ENCODE measurements around the gene MBD3L5.
A peak's percentile ranks its signal among the peaks of the same experiment; 100 is the strongest.
"Not testable (repeated sequence)": the region's sequence is repeated elsewhere in the genome, so short reads cannot be mapped to it uniquely, and the experiment has no call there.

MBD3L5 gene

DNA sequence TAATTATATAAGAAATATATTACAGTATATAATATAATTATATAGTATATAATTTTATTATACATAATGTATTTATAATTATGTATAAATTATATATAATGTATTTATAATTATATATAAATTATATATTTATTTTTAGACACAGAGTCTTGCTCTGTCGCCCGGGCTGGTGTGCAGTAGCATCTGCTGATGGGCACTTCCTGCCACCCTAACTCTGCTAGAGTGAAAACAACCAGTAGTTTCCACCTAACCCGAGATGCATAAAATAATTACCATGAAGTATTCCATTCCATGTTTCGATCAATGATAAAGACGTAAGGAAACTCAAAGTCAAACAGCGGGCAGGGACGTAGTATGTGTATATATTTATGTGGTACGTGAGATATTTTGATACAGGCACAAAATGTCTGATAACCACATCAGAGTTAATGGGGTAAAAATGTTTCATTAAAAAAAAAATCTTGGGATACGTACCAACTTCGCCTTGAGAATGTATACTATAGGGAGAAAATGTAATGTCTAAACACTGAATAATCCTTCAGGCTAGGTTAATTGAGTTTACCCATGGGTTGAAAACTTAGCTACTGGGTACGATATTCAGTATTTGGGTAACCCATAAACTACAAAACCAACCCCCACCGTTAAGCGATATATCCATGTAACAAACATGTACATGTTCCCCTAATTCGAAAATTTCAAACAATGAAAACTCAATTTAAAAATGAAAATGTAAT lies 24.4 kb downstream of the MBD3L5 start:
- DNase-seq: not testable (repeated sequence)

DNA sequence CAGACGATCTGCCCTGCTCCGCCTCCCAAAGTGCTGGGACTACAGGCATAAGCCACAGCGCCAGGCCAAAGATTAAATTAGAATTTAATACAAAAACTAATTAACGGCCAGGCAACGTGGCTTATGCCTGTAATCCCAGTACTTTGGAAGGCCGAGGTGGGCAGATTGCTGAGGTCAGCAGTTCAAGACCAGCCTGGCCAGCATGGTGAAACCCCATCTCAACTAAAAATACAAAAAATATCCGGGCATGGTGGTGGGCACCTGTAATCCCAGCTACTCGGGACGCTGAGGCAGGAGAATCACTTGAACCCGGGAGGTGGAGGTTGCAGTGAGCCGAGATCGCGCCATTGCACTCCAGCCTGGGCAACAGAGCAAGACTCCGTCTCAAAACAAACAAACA lies 25.3 kb downstream of the MBD3L5 start:
- DNase-seq: not testable (repeated sequence)

DNA sequence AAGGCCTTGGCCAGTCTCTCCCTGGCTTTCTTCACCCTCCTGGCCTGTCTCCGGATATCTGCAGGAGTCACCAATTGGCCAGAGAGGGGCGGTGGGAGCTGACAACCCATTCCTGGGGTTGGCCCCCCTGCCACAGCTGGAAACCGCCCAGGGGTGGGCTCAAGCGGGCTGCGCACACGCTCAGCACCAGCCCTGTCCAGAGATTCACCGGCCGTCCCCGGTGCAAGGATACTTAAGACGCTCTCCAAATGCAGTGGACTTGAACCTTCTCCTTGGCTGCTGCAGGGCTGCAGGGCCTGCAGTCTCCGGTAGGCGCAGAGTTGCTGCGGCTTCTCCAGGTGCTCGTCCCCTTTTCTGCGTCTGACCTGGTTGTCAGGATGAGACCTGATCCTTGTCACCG lies 26.0 kb downstream of the MBD3L5 start:
- DNase-seq: not testable (repeated sequence)

DNA sequence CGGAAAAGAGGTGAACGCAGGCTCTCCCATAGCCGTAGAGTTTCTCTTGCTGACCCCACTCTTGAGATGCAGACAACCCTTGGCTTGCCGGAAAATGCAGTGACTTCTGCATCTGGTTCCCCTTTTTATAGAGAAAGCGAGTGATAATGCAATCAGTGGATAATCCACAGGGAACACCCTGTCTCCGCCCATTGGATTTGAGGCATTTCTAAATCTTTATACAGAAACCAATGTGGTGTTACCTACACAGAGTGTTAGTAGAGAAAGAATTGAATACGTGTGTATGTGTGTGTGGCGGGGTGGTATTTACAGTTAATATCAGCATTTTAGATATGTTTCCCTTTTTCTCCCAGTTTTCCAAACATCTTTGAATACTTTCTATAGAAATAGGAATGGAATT lies 28.2 kb downstream of the MBD3L5 start, which contains the start of gene MBD3L3:
TSS of gene MBD3L3 (minus strand) at position 101 of the 400 bp plus-strand sequence. CDS start at position 30, 71 bp downstream.
- not testable (repeated sequence) for DNase-seq

DNA sequence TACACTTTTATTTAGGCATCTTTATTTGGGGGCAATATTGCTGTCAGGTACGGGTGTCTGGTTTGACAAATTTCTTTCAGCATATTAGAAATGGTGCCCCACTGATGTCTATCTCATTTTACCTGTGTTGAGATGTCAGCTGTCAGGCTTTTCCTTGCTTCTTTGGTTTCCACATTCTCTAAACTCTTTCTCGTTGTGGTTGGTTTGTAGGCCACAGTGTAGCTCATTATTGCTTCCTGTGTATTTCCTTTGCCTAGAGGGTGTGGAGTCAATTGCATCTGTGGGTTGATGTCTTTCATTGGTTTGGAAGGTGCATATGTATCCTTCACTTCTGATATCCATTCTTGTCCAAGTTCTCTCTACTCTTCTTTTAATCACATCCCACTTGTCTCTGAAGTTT lies 29.6 kb downstream of the MBD3L5 start:
- not testable (repeated sequence) for DNase-seq

DNA sequence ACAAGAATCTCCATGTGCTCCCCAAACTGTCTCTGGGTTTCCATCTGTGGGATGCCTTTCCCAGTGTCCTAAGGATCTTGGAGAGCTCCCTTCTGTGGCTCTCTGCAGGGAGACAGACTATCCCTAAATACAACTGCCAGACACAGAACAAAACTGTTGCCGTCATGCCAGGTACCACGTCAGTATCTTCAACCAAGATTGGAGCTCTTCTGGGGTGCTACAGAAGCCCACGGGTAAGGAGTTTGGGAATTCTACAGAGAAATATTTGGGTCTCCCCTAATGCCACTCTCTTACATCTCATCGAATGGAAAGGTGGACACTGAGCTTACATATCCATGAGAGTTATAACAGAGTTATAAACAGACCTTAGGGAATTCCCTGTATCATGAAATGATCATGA lies 33.0 kb downstream of the MBD3L5 start:
- no peak for DNase-seq

DNA sequence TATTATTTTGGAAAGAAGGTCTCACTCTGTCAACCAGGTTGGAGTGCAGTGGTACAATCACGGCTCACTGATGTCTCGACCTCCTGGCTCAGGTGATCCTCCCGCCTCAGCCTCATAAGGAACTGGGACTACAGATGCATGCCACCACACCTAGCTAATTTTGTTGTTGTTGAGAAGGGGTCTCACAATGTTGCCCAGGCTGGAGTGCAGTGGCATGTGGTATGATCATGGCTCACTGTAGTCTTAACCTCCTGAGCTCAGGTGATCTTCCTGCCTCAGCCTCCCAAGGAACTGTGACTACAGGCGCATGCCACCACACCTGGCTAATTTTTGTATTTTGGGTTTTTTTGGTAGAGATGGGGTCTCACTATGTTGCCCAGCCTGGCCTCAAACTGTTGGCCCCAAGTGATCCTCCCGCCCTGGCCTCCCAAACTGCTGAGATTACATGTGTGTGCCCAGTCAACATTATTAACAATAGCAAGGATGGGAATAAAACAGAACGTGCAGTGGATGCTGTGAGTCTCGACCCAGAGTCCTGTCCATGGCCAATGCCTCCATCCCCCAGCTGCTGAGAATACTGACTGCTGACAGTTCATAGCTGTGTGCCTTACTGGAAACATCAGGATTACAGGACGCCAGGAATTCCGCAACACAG lies 33.5 kb downstream of the MBD3L5 start:
- DNase-seq: no peak

DNA sequence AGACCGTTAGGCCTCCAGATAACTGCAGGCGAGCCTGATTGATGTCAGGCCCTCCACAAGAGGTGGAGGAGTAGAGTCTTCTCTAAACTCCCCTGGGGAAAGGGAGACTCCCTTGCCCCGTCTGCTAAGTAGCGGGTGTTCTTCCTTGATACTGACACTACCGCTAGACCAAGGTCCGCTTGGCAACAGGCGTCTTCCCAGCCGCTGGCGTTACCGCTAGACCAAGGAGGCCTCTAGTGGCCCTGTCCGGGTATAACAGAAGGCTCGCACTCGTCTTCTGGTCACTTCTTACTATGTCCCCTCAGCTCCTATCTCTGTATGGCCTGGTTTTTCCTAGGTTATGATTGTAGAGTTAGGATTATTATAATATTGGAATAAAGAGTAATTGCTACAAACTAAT lies 36.7 kb downstream of the MBD3L5 start:
- not testable (repeated sequence) for DNase-seq

DNA sequence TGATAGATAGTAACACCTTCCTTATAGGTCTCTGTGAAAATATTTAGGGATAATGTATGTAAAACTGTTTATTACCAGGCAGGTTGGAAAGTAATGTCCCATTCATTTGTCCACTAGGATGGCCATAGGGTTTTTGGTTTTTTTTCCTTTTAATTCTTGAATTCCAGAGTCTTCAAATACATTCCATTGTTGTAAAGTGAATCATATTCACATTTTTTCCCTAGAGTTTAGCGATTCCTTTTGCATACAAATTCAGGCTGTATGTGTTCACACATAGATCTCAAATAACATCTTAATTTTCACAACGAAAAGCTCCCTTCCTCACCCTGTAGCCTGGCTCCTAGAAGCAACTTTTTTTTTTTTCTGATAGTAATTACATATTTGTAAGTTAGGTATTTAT lies 37.3 kb downstream of the MBD3L5 start:
- no peak for DNase-seq

DNA sequence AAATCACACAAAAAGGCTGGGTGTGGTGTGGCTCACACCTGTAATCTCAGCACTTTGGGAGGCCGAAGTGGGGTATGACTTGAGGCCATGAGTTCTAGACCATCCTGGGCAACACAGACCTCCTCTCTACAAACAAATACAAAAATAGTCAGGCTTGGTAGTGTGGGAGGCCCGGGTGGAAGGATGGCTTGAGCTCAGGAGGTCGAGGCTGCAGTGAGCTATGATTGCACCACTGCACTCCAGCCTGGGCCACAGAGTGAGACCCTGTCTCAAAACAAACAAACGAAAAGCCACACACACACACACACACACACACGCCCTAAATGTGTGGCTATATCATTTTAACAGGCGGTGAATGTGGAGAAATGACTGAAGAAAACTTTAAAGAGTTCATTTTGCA lies 38.2 kb downstream of the MBD3L5 start:
- DNase-seq: no peak

DNA sequence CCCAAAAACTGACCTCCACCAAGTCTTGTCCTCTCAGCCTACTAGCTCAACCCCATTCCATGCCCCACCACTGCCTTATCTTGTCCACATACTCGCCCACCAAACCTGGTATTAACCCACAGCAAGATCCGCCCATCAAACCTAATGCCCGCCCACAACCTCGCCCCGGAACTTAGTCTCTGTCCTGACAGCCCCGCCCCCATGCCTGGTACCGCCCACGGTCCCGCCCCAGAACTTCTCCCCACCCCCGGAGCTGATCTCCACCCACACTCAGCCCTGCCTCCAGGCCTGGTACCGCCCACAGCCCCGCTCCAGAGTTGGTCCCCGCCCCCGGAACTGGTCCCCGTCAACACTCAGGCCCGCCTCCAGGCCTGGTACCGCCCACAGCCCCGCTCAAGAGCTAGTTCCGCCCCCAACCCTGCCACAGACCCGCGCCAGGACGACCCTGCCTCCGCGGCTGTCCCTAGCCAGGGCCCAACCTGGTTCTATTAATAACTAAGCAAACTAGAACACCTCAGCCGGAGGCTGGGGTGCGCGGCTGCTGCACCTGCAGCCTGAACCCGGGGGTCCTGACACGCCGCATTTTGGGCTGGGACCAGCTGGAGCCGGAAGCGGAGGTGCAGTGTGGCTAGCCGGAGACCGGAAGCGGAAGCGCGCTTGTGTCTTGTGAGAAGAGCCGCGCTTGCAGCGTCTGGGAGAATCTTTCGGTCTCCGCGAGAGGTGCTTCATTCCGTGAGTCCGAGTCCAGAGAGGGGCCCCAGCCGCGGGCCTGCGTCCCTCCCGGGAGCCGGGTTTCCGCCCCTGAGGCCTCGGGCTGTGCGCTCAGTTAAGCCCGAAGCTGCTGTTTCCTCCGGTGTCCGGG lies 38.9 kb downstream of the MBD3L5 start, which contains the start of gene ZNF557:
TSS of gene ZNF557 (plus strand) at position 662 of the 862 bp plus-strand sequence. CDS start 5,372 bp downstream, outside the sequence.
- DNase-seq: peak; percentile 97

DNA sequence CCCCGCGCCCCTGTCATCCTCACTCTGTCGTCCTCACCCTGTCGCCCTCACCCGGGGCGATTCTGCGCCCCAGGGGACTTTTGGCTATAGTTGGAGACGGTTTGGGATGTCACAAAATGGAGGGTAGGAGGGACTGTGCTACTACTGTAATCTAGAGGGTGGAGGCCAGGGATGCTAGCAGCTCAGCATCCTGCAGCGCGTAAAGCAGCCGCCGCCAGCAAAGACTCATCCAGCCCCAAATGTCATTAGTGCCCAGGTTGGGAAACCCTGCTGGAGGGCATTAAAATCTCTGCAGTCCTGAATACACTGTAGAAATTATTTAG lies 39.5 kb downstream of the MBD3L5 start:
- no peak for DNase-seq

DNA sequence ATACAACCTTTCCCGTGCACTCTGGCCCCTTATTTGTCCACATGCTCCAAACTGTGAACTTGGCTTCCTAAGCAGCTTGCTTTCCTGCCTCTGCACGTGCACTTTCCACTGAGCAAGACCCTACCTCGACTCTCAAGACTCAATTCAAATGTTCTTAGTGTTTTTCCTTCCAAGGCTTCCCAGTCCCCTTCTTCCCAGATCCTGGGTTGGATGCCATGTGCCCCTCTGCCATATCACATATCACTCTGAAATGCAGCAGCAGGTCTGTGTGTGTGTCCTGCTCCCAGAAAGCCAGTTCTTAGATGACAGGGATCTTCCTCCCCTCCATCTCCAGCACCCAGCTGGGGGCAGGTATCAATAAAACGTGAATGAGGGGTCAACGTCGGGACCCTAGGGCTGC lies 42.2 kb downstream of the MBD3L5 start:
- no peak for DNase-seq

DNA sequence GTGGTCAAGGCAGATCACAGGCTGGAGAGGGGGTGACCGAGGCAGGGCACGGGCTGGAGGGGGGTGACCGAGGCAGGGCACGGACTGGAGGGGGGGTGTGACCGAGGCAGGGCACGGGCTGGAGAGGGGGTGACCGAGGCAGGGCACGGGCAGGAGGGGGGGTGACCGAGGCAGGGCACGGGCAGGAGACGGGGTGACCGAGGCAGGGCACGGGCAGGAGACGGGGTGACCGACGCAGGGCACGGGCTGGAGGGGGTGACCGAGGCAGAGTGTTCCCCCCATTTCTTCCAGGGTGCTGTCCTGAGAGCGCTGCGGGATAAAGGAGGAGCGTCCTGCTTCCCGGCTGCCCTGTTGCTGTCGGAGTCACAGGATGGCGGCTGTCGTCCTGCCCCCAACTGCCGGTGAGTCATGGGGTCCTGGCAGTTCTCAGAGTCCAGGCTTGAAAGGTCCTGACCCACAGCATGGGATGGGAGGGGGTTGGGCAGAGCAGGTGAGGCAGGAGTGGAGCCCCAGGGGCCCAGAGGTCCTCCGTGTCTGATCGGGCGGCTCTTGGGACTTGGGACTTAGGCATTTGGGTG lies 44.4 kb downstream of the MBD3L5 start:
- DNase-seq: no peak

DNA sequence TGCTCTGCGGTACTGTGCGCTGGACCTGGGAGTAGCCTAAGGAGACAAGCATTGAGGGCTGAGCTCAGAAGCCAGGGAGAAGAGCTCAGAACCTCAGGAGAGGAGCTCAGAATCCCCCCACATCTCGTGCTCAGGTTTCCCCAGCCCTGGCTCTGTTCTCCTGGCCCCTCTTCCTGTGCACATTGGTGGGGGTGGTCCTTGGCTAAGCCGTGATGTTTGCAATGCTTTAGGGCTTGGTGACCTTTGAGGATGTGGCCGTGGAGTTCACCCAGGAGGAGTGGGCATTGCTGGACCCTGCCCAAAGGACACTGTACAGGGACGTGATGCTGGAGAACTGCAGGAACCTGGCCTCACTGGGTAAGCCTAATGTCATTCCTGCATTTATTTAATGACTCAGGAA lies 45.8 kb downstream of the MBD3L5 start:
- DNase-seq: no peak

DNA sequence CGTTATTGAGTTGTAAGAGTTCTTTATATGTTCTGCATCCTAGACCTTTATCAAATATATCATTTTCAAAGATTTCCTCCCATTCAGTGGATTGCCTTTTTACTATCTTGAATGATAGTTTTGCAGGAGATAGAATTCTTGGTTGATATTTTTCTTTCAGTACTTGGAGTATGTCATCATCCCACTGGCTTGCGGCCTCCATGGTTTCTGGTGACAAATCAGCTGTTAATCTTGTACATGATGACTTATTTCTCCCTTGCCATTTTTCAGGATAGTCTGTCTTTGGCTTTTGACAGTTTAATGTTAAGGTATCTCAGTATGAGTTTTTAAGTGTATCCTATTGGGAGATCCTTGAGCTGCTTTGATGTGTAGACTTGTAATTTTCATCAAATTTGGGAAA lies 47.6 kb downstream of the MBD3L5 start:
- no peak for DNase-seq
